Activated CD8-positive, alpha-beta memory T cell treated with anti-CD3 and anti-CD28 coated beads for 48 hours (primary cell): Measurements from ENCODE around the gene IFT25.

ENCODE experiments used
- DNase-seq, 3 experiments: peaks; one replicate each; pipeline ENCODE4 v3.0.0-alpha.2; 2020; ENCODE audit warnings: low read depth in 2 of 3, low spot score in 2 of 3

IFT25 gene

GRCh38 chr1:53930932-53931331 lies 14.6 kb downstream of the IFT25 start:
- DNase-seq: no peak

DNA sequence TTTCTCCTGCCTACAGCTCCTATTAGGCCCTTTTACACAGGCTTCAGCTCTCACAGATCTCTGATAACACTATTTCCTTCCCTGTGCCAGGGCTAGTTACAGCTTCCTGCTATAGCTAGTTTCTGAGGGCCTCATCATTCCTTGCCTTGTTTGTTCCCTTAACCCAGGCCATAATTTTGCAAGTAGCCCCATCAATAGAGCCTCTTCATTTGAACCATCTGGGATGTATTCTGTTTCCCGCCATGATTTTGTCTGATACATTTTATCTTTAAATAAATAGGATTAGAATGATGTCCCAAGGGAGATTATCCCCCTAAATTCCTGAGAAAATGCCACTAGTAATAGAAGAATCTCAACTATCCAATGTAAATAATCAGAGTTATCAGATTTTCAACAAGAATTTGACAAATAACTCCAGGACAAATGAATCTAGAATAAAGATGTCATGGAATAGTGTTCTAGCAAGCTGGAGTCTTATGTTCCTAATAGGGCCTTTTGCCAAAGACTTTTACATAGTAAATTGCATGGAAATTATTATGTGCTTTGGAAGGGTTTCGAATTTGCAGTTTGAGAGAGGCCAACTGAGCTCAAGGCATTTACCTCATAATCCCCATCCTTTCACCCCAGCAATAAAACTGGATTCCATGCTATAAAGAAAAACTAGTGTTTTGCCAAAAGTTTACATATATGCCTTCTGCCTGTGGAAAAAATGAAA lies 16.1 kb downstream of the IFT25 start:
- no peak for DNase-seq

GRCh38 chr1:53927376-53927881 lies 18.1 kb downstream of the IFT25 start:
- no peak for DNase-seq

DNA sequence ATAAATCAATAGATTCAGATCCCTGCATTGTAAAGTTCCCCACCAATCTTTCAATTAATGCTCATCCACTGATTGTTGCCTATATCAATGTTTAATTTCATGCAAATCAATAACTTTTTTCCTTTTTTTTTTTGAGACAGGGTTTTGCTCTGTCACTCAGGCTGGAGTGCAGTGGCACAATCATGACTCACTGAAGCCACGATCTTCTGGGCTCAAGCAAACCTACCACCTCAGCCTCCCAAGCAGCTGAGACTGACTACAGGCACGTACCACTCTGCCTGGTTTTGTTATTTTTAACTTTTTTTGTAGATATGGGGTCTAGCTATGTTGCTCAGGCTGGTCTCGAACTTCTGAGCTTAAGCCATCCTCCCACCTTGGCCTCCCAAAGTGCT lies 25.8 kb downstream of the IFT25 start:
- no peak for DNase-seq

DNA sequence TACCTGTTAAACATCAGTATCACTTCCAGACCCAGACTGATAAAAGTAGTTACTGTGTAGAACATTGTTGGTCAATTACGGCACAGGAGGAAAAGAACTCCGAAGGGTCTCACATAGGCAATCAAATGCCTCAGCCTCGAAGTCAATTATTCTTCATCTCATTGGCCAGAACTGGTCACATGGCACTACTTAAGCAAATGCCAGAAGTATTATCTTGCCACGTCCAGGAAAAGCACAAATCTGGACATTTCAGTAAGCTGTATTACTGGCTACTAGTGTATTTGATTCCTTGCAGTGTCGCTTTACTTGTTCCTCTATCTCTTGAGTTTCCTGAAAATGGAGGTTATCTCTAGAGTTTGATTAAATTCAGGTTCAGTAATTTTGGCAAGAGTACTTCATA lies 27.2 kb downstream of the IFT25 start:
- DNase-seq: no peak

DNA sequence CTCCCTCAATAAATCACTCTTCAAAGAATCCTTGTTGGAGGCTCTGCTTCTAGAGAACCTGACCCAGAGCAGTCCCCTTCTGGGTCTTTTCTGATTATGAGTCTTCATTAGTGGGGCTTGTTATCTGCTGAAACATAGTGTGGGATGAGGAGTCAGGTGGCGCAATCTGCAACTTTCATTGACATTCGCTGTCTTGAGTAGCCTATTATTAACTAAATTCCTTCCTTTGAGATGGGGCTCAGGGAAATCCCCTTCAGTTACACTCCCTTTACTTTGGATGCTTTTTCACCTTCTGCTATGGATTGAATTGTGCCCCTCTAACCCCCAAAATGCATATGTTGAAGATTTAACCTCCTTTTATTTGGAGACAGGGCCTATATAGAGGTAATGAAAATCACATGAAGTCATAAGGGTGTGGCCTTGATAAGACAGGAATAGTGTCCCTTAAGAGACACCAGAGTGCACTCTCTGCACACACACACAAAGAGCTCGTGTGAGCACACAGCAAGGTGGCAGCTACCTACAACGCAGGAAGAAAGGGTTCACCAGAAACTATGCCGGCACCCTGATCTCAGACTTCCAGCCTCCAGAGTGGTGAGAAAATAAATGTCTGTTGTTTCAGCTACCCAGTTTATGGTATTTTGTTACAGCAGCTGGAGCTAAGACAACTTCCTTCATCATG lies 32.0 kb downstream of the IFT25 start:
- no peak for DNase-seq

- no peak for DNase-seq
Observed at GRCh38 chr1:53911442-53911841, 34.1 kb downstream of the IFT25 start.

- DNase-seq: no peak
Observed at GRCh38 chr1:53909946-53910345, 35.6 kb downstream of the IFT25 start.

DNA sequence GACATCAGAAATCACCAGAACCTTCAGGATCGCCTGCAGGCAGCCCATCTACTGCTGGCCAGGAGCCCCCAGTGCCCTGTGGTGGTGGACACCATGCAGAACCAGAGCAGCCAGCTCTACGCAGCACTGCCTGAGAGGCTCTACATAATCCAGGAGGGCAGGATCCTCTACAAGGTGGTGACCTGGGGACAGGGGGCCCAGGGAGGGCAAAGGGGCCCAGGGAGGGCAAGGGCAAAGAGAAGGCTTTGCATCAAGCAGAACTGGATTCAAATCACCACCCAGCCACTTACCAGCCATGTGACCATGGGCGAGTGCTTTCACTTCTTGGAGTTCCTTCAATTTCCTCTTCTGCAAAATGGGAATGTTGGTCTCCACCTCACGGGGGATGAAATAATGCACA lies 39.4 kb downstream of the IFT25 start:
- no peak for DNase-seq

- no peak for DNase-seq
Observed at GRCh38 chr1:53905509-53905908, 40.0 kb downstream of the IFT25 start.

GRCh38 chr1:53902235-53903138 lies 43.0 kb downstream of the IFT25 start:
- DNase-seq: no peak

GRCh38 chr1:53899708-53900107 lies 45.8 kb downstream of the IFT25 start:
- no peak for DNase-seq

GRCh38 chr1:53899206-53899628 lies 46.3 kb downstream of the IFT25 start:
- no peak for DNase-seq

- DNase-seq: no peak
Observed at GRCh38 chr1:53896635-53897229, 48.8 kb downstream of the IFT25 start.

DNA sequence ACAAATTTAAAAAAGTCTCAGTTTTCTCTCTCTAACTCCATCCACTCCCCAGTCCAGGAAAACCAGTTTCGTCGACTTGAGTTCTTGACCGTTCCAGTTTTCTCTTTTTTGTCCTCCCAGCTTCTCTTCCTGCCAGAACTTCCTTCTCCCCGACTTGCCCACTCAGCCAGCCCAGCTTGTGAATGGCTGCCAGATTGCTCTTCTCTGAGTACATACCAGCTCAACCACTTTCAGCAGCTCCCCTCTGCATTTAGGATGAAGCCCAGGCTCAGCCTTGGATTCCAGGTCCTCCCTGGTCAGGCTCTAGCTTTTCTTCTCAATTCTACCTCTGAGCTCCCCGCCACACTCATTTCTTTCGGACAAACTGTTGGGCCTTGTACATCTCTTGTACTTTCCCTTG lies 50.1 kb downstream of the IFT25 start:
- DNase-seq: no peak

- no peak for DNase-seq
Observed at GRCh38 chr1:53894644-53895043, 50.9 kb downstream of the IFT25 start.

DNA sequence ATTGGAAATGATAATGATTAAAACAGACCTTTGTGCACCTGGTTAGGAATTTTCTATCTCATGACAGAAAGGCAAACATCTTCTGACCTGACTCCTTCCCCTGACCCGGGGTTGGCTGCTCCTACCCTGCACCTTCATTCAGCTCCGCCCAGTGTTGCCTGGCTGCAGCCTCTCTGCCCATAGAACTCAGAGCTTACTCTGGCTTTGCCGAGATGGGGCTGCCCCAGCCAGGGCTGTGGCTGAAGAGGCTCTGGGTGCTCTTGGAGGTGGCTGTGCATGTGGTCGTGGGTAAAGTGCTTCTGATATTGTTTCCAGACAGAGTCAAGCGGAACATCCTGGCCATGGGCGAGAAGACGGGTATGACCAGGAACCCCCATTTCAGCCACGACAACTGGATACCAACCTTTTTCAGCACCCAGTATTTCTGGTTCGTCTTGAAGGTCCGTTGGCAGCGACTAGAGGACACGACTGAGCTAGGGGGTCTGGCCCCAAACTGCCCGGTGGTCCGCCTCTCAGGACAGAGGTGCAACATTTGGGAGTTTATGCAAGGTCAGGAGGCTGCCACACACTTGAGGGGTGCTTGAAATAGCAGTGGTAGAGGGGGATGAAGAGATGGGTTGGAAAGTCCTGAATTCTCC lies 51.4 kb downstream of the IFT25 start, which contains the start of gene DIO1:
Gene DIO1 (plus strand): TSS at position 189 of the 638 bp plus-strand sequence. CDS start 24 bp downstream, at position 213.
- no peak for DNase-seq

GRCh38 chr1:53892911-53893310 lies 52.6 kb downstream of the IFT25 start:
- no peak for DNase-seq

DNA sequence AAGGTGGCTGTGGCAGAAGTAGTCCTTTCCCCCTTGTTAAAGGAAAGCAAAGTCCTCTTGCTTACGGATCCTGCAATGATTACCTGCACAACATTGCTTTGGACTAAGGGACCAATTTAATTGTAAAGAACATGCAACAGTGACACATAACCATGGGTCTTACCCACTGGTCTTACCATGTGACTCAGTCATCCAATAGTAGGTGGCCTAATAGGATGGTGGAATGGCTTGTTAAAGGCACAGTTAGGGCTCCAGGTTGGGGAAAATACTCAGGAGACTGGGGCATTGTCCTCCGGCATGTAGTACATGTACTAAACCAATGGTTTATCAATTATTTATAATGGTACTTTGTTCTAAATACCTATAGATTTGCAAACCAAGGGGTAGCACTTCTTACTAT lies 53.8 kb downstream of the IFT25 start:
- DNase-seq: no peak

GRCh38 chr1:53891018-53891417 lies 54.5 kb downstream of the IFT25 start:
- DNase-seq: no peak

DNA sequence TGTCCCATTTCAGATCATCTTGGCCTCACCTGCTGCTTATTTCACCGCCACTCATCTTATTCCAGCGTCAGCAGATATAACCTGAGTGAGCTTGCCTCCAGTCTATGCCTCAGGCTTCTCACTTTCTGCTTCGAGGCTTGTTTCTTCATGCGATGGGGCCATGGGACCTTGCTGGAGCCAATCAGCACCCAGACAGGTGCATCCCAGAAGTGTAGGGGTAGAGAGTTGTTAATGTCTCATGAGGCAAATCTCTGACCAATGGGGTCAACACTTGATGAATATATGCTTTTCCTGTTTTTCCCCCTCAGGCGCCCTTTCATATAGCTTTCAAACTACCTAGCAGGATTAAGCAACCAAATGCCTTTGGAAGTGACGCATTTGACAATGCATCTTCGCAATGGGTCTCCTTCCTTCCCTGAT lies 55.0 kb downstream of the IFT25 start:
- no peak for DNase-seq
